GM12878 (cell line): ENCODE data around the gene ITPR2. TPM values are rescaled to one million over a fixed set of nuclear protein-coding genes. Genes with fewer than 3 reads are reported as not detected.

ENCODE experiments used
- ATAC-seq: fragments of 200-7000 bp; cut with Tn5 transposase; 3 replicates; pipeline ENCODE4 v1.9.1; 2020; ENCODE audit warnings: mild to moderate bottlenecking, moderate library complexity
- BruUV-seq: library from RNA; stranded (reverse); fragments of 400-500 nt; replicated peaks from 2 replicates; lab custom pipeline; 2021; lab: Mats Ljungman, UMichigan
- CTCF ChIA-PET: fragments of 300-600 bp; sonication (Branson Sonifier 250); formaldehyde crosslinking; extraction: SDS; loops from one replicate; lab custom pipeline; 2021; ENCODE audit warnings: inconsistent platforms; lab: Yijun Ruan, JAX
- POLR2A ChIA-PET: fragments of 350-600 bp; formaldehyde crosslinking; extraction: SDS; loops from one replicate; lab custom pipeline; 2021; ENCODE audit warnings: inconsistent platforms; lab: Charles Lee
- RAD21 ChIA-PET: fragments of 300-600 bp; sonication (Branson Sonifier 250); formaldehyde crosslinking; loops from one replicate; lab custom pipeline; 2023; ENCODE audit warnings: antibody characterized with exemption; ENCODE audit not compliant: unreplicated experiment; lab: Charles Lee
- SMC1A ChIA-PET: fragments of 300-600 bp; sonication (Branson Sonifier 250); formaldehyde crosslinking; loops from one replicate; lab custom pipeline; 2023; ENCODE audit not compliant: unreplicated experiment, uncharacterized antibody; lab: Charles Lee
- DNase-seq: peaks from one replicate; pipeline ENCODE4 v3.0.0-alpha.2; 2011; ENCODE audit warnings: low read depth, low spot score
- FAIRE-seq: peaks from 3 replicates; lab custom pipeline; 2011; peaks lifted over from hg19 to GRCh38; lab: Jason Lieb, UNC
- H2AFZ ChIP-seq: 2 replicates; pipeline ENCODE4 v1.6.0; 2011; ENCODE audit warnings: low read depth, low read length, control low read depth; ENCODE audit not compliant: control insufficient read depth
- H3K27ac ChIP-seq: 2 replicates; pipeline ENCODE4 v1.5.1; 2011; ENCODE audit warnings: control low read depth; ENCODE audit not compliant: control insufficient read depth, insufficient read depth
- H3K27me3 ChIP-seq, 2 experiments: replicated peaks in 1 of 2; 2 replicates each; pipeline versions ENCODE4 v1.6.0 to v1.6.1; 2011; ENCODE audit warnings: low read length in 1 of 2; ENCODE audit not compliant: control insufficient read depth in 2 of 2, insufficient read depth in 2 of 2
- H3K36me3 ChIP-seq, 2 experiments: 2 replicates each; pipeline ENCODE4 v1.5.1; 2011; ENCODE audit warnings: low read length in 1 of 2; ENCODE audit not compliant: control insufficient read depth in 2 of 2, insufficient read depth in 2 of 2
- H3K4me1 ChIP-seq: 2 replicates; pipeline ENCODE4 v1.6.1; 2011; ENCODE audit warnings: mild to moderate bottlenecking, low read length, moderate library complexity, mixed read lengths; ENCODE audit not compliant: control insufficient read depth, insufficient read depth
- H3K4me2 ChIP-seq: 2 replicates; pipeline ENCODE4 v1.6.0; 2011; ENCODE audit warnings: control low read depth; ENCODE audit not compliant: control insufficient read depth, insufficient read depth
- H3K4me3 ChIP-seq: fragments of 200-600 bp; sonication (generic); 2 replicates; pipeline ENCODE4 v1.5.1; 2016
- H3K79me2 ChIP-seq: 2 replicates; pipeline ENCODE4 v1.6.0; 2011; ENCODE audit warnings: low read length; ENCODE audit not compliant: control insufficient read depth, insufficient read depth
- H3K9ac ChIP-seq: 2 replicates; pipeline ENCODE4 v1.8.0; 2011; ENCODE audit warnings: low read length, control low read depth, mixed read lengths; ENCODE audit not compliant: control insufficient read depth, insufficient read depth
- H3K9me3 ChIP-seq: replicated peaks from 3 replicates; pipeline ENCODE4 v1.5.1; 2011; ENCODE audit warnings: mild to moderate bottlenecking, low read length; ENCODE audit not compliant: control insufficient read depth, insufficient read depth
- H4K20me1 ChIP-seq: 2 replicates; pipeline ENCODE4 v1.6.0; 2011; ENCODE audit not compliant: control insufficient read depth, insufficient read depth
- CEBPB ChIP-seq, 2 experiments: fragments of 150-350 bp in 1 of 2; IDR thresholded peaks; 2 replicates each; pipeline ENCODE4 v1.6.1; 2012 to 2014; ENCODE audit warnings: low read depth in 2 of 2, low read length in 2 of 2, borderline replicate concordance in 1 of 2, inconsistent platforms in 1 of 2
- CEBPZ ChIP-seq: fragments of 150-350 bp; IDR thresholded peaks from 2 replicates; pipeline ENCODE4 v1.6.1; 2016; ENCODE audit warnings: low read depth, low read length
- E4F1 ChIP-seq: fragments of 450-650 bp; IDR thresholded peaks from 2 replicates; pipeline ENCODE4 v1.6.1; 2018; ENCODE audit warnings: borderline replicate concordance, mild to moderate bottlenecking; ENCODE audit not compliant: partially characterized antibody
- IRF3 ChIP-seq: fragments of 450-650 bp; IDR thresholded peaks from 2 replicates; pipeline ENCODE4 v1.6.1; 2014; ENCODE audit warnings: mild to moderate bottlenecking
- KAT2A ChIP-seq: conservative IDR thresholded peaks from 2 replicates; pipeline ENCODE4 v1.6.1; 2011; ENCODE audit warnings: low read depth, low read length; ENCODE audit not compliant: control insufficient read depth
- SMAD1 ChIP-seq: fragments of 450-650 bp; IDR thresholded peaks from 2 replicates; pipeline ENCODE4 v1.6.1; 2018; ENCODE audit warnings: mild to moderate bottlenecking, low read depth; ENCODE audit not compliant: partially characterized antibody
- SREBF1 ChIP-seq: IDR thresholded peaks from 2 replicates; pipeline ENCODE4 v1.6.1; 2012; ENCODE audit warnings: mild to moderate bottlenecking, low read length
- TBL1XR1 ChIP-seq: IDR thresholded peaks from 2 replicates; pipeline ENCODE4 v1.6.1; 2012; ENCODE audit warnings: low read depth, low read length, improper control_type of control experiment
- TCF7 ChIP-seq: IDR thresholded peaks from 2 replicates; pipeline ENCODE4 v1.6.1; 2014; ENCODE audit warnings: antibody characterized with exemption, borderline replicate concordance
- USF2 ChIP-seq: IDR thresholded peaks from 2 replicates; pipeline ENCODE4 v1.6.1; 2011; ENCODE audit warnings: low read depth, low read length, improper control_type of control experiment, borderline replicate concordance
- WRNIP1 ChIP-seq: IDR thresholded peaks from 2 replicates; pipeline ENCODE4 v1.6.1; 2011; ENCODE audit warnings: low read depth, low read length, improper control_type of control experiment, borderline replicate concordance
- ZNF24 ChIP-seq: fragments of 450-650 bp; IDR thresholded peaks from 2 replicates; pipeline ENCODE4 v1.6.1; 2017; ENCODE audit warnings: antibody characterized with exemption, mild to moderate bottlenecking
- WGBS: methylation state at CpG from one replicate; pipeline ENCODE4 v1.1.6; 2016; ENCODE audit warnings: low lambda C conversion rate; ENCODE audit not compliant: insufficient replicate concordance, insufficient coverage; ENCODE audit errors: missing lambda C conversion rate; 5-methylcytosine and 5-hydroxymethylcytosine counted together
- in situ Hi-C: fragments of 300-500 bp; cut with MboI; formaldehyde crosslinking; loops from 9 replicates; pipeline ENCODE4 v1.14.3; 2018; ENCODE audit warnings: mixed read lengths
- intact Hi-C: fragments of 100-400 bp; cut with micrococcal nuclease; formaldehyde crosslinking; loops from one replicate; pipeline ENCODE4 v1.14.2; 2022; ENCODE audit not compliant: unreplicated experiment
- polyA plus RNA-seq, 11 experiments: library from polyadenylated mRNA; depleted of rRNA in 4 of 11; unstranded in 6 of 11; stranded (reverse) in 5 of 11; fragments of >200 nt; fragmentation: Nextera tagmentation in 4 of 11; fragmentation: Illumina TruSeq in 1 of 11; extraction: Ambion mirVana in 4 of 11; extraction: Trizol in 1 of 11; gene quantifications; 1 replicate in 1 of 11; 2 replicates in 10 of 11; pipeline versions ENCODE4 v1.2.1 to v1.2.3, GENCODE V29; 2011 to 2016; ENCODE audit warnings: inconsistent platforms in 2 of 11, missing spikeins in 2 of 11, low read depth in 1 of 11
- total RNA-seq, 4 experiments: library from RNA; depleted of rRNA in 3 of 4; stranded (reverse); fragments of >200 nt in 3 of 4; fragmentation: Illumina TruSeq in 1 of 4; extraction: Trizol in 1 of 4; gene quantifications; 2 replicates each; pipeline versions ENCODE4 v1.2.1 to v1.2.3, GENCODE V29; 2013 to 2021

ITPR2 gene
- total and polyA plus RNA-seq, 10 of the 15 experiments (the other 5 are each of a cell fraction or from before 2014, with no cell fraction given) = 7.5 to 76.2 (median 47.1) TPM

- ChIA-PET CTCF (interaction anchor here (1.0 to 3.4 kb wide), 6 partner anchors 19 to 180 kb away, joined by 3 to 46 read pairs (median 6); no protein-coding TSS in a partner anchor), POLR2A (interaction anchor here (1.0 to 4.3 kb wide), 3 partner anchors 19 to 143 kb away, joined by 4 to 41 read pairs (median 23); no protein-coding TSS in a partner anchor), RAD21 (interaction anchor here (1.4 to 5.7 kb wide), 5 partner anchors 19 to 177 kb away, joined by 4 to 111 read pairs (median 37); no protein-coding TSS in a partner anchor), SMC1A (interaction anchor here (1.4 to 11.1 kb wide), 10 partner anchors 16 to 180 kb away, joined by 4 to 203 read pairs (median 14); partner anchors contain the start of gene SSPN)
- Histone ChIP-seq H3K9me3 (no peaks in the 10 kb centered on the region), H3K79me2 (no peaks in the 10 kb centered on the region), H3K27ac (no peak overlapping the region), H2AFZ (no peak overlapping the region; the same call in 1 of the 2 replicates), H3K4me3 (no peak overlapping the region), H3K9ac (no peak overlapping the region), H4K20me1 (no peaks in the 10 kb centered on the region), H3K27me3 (no peaks in the 10 kb centered on the region; a peak in 1 of 4 replicates), H3K36me3 (no peaks in the 10 kb centered on the region), H3K4me1 (peaks cover 20% of the 10 kb centered on the region), H3K4me2 (peak overlapping the region; percentile 77)
- in situ Hi-C loops (no loop called here), intact Hi-C loops (loop anchor here (1.0 kb wide), 2 partner anchors 25 to 143 kb away; no protein-coding TSS in a partner anchor)
- no TSS peak for BruUV-seq
- FAIRE-seq (no peak), DNase-seq (no peak), ATAC-seq (no peak)
- 100% methylated on average over 1 of the region's 1 CpG for WGBS
- TF ChIP-seq IRF3 = no peak
- no peak for TF ChIP-seq CEBPB (IDR thresholded peaks at IDR 0.05; ENCODE audit: borderline replicate concordance in 1 of 2, low read depth in 2 of 2, low read length in 2 of 2)
- no peak for TF ChIP-seq TCF7
- no peak for TF ChIP-seq KAT2A
- no peak for TF ChIP-seq ZNF24
- TF ChIP-seq CEBPZ = no peak
- no peak for TF ChIP-seq WRNIP1
- no peak for TF ChIP-seq SMAD1
- TF ChIP-seq TBL1XR1 = no peak
- TF ChIP-seq SREBF1 = no peak
- TF ChIP-seq E4F1 = no peak
- no peak for TF ChIP-seq USF2
Measured at GRCh38 chr12:26299751-26300150, 533.2 kb downstream of the ITPR2 start.
